ENCODE results near the gene MEX3A.
"Not testable (repeated sequence)": the region's sequence is repeated elsewhere in the genome, so short reads cannot be mapped to it uniquely, and the experiment has no call there.

Gene MEX3A

GRCh38 chr1:156077430-156077760 lies 4.9 kb downstream of the MEX3A start:
- no peak for DNase-seq

GRCh38 chr1:156076609-156077429 lies 5.4 kb downstream of the MEX3A start:
- DNase-seq: no peak

DNA sequence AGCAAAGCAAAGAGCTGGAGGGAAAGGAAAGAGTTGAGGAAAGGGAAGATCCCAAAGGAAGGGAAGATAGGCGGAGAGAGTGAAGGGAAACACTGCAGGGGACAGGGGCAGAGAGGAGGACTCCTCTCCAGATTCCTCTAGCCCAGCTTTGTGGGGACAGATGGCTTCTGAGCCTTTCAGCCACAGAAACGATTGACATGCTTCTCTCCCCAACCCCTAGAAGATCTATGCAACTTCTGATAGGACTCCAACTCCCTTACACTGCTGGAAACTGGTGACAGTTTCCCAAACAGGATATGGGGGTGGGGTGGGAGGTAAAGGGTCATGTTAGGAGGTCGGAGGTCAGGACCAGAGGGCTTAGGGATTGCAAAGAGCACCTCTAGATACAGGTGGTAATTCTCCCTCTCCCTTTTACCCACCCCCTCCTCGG lies 6.5 kb downstream of the MEX3A start:
- DNase-seq: no peak

- DNase-seq: no peak
These were observed 7.1 kb downstream of the MEX3A start for GRCh38 chr1:156075162-156075561.

DNA sequence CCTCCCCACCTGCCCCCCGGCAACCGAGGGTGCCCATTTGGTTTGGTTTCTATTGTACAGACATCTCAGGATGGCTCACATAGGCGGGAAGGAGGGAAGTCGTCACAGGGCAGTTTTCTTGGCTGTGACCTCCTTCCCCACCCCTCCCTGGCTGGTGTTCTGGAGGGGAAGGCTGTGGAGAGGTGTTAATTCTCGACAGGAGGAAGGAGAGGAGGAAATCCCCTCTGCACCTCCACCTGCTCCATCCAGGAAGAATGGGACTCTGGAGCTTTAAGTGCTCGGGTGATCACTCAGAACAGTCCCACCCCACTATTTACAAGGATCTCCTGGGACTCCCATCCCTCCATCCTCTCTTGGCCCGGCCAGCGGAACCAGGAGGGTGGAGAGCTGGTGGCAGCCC lies 7.6 kb downstream of the MEX3A start:
- no peak for DNase-seq

DNA sequence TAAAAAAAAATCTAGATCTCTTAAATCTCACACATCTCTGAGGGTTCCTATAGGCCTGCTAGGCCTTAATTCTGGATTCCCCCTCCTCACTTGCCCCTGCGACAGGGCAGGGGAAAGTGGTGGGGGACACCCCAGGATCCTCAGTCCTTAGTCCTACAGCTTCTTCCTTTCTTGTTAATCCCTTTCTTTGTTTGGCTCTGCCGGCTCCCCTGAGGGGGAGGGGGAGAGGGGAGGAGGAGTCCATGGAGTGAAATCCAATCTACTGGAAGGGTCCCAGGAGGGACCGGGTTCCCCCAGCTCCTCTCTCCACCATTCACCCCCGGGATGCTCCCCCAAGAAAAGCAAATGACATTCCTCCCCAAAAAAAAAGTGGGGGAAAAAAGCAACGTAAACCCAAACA lies 8.5 kb downstream of the MEX3A start:
- DNase-seq: no peak

GRCh38 chr1:156073110-156073687 lies 9.1 kb downstream of the MEX3A start:
- DNase-seq: no peak

DNA sequence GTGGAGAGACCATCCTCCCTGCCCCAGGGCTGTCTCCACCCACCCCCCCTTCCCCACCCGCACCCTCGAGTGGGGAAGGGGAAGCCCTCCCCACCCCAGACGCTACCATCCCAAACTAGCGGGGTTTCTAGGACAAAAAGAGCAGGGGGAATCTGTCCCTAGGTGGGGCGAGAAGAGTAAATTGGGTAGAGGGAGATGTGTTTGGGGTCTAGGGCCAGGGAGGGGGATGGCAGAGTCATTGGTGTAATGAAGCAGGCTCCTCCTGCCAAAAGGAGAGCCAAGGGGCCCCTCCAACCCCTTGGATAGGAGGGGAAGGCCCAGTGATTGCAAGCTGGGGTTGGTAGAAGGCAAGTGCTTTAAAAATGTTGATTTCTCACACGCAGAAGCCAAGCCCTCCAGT lies 10.0 kb downstream of the MEX3A start:
- DNase-seq: no peak

- DNase-seq: not testable (repeated sequence)
These were observed 10.9 kb downstream of the MEX3A start for GRCh38 chr1:156071332-156071816.

DNA sequence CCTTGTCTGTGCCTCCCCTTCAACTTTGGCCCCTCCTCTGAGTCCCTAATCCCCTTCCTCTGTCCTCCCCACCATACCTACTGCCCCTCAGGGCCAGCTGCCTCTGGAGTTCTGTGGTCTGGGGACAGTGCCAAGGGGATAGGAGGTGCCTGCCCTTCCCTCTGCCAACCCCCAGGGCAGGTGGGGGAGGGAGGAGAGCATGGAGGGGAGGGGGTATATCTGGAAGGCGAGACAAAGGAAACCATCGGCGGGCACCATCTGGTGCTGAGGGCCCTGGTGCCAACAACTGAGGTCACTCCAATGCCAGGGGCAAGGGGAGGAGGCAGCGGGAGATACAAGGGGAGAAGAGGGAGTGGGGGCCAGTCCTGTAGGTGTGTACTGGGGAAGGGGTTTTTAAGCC lies 11.7 kb downstream of the MEX3A start:
- DNase-seq: no peak

- no peak for DNase-seq
These were observed 12.5 kb downstream of the MEX3A start for GRCh38 chr1:156069490-156070455.

DNA sequence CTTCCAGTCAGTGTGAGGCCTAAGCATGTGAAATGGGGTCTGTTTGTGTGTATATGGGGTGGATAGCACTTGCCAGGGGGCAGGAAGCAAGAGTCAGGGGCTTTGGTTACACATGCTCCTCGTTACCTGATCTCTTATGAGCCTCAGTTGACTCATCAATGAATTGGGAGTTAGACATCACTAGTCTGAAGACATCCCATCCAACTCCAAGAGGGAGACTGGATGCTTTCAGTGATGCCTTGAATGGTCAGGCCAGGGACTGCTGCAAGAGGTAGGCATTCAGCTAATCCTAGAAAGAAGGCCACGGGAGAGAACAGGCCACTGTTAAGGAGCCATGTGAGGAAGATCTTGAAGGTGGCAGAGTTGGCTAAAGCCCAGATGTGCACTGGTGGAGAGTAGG lies 15.0 kb downstream of the MEX3A start:
- no peak for DNase-seq

- no peak for DNase-seq
These were observed 16.4 kb downstream of the MEX3A start for GRCh38 chr1:156065871-156066270.

DNA sequence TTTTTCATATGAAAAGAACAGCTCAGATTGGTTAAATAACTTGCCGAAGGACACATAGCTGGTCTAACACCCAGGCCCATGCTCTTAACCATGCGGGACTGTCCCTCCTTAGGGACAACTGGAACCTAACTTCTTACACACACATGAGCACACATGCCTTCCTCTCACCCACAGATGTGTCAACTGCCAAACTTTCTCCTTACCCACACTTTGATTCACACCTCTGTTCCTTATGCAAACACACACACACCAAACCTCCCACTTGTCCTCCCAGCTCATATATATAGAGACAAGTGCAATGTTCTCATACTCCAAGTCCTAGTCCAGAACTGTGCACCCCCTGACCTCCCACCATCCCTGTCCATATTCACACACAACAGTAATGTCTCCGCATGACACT lies 17.1 kb downstream of the MEX3A start:
- DNase-seq: no peak

GRCh38 chr1:156064615-156065014 lies 17.6 kb downstream of the MEX3A start:
- no peak for DNase-seq

DNA sequence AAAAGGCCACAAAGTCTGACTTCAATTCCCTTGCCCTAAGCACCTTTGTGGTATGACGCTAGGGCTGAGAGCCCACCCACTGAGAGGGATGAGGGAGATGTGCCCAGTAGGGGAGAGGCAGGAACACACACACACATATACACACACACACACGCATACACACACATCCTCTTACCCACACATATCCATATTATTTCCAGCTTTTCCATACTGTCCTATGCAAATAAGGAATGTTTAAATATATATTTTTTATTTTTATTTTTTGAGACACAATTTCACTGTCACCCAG lies 18.3 kb downstream of the MEX3A start:
- no peak for DNase-seq

GRCh38 chr1:156062189-156062588 lies 20.1 kb downstream of the MEX3A start:
- no peak for DNase-seq

GRCh38 chr1:156060937-156061636 lies 21.2 kb downstream of the MEX3A start, which contains the start of gene RAB25:
TSS of gene RAB25 (plus strand) at chr1:156061160. CDS start at chr1:156061401, 241 bp downstream.
- DNase-seq: no peak

GRCh38 chr1:156056326-156056849 lies 25.9 kb downstream of the MEX3A start:
- DNase-seq: no peak

DNA sequence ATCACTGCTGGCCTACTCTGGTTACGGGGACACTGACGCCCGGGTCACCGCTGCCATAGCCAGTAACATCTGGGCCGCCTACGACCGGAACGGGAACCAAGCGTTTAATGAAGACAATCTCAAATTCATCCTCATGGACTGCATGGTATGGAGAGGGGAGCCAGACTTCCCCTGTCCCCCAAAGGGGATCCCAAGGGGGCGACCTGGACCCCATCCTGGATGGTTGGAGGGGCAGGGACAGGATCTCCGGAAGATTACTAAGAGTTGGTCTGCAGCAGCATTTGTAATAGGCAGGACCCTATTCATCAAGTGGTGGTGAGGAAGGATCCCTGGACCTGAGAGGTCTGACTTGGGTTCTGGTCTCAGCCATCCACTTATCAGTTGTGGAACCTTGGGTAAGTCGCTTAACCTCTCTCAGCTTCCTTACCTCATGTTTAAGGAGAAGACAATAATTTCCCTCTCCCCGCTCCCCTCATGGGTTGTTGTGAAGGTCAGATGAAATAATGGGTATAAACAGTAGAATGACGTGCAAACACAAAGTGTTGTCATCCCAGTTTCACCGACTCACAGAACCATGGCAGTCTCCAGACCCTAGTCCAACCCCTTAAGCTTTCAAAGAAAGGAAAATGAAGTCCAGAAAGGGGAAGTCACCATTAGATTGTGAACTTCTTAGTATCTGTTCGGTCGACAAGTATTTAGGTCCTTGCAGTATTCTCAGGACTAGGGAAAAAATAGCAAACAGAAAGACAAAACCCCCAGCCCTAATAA lies 26.8 kb downstream of the MEX3A start:
- no peak for DNase-seq

- DNase-seq: peak; percentile 96 to 97
These were observed 27.6 kb downstream of the MEX3A start, which contains the start of gene LAMTOR2 for GRCh38 chr1:156054500-156055280. TSS of gene LAMTOR2 (plus strand) at chr1:156054782. CDS start at chr1:156054890, 108 bp downstream.

Measured in activated CD4-positive, alpha-beta T cell treated with anti-CD3 and anti-CD28 coated beads, Interleukin-2, amount 50 U/mL, for 4 hours (primary cell).